Body of pancreas (tissue), 4 donors: ENCODE results near the gene S100A1. TPM values are rescaled to one million over a fixed set of nuclear protein-coding genes. Genes with fewer than 3 reads are reported as not detected.

Experiments used
- ATAC-seq: fragments of 150-250 bp; one replicate; pipeline ENCODE4 v1.9.1; 2016
- DNase-seq, 4 donors: peaks; one replicate each; pipeline ENCODE4 v3.0.0-alpha.2; 2019
- H3K27ac ChIP-seq, 4 donors: fragments of 200-600 bp; sonication (generic); 1 replicate in 3 of 4; 2 replicates in 1 of 4; pipeline versions ENCODE4 v1.5.1 to v1.6.1; 2016 to 2019; ENCODE audit warnings: mild to moderate bottlenecking in 1 of 4, mixed read lengths in 1 of 4, moderate library complexity in 1 of 4
- H3K27me3 ChIP-seq, 2 donors: fragments of 200-600 bp; sonication (generic); one replicate each; pipeline ENCODE4 v1.6.0; 2016; ENCODE audit warnings: mild to moderate bottlenecking in 1 of 2
- H3K36me3 ChIP-seq, 2 donors: fragments of 200-600 bp; sonication (generic); replicated peaks in 1 of 2; 2 replicates each; pipeline ENCODE4 v1.5.1; 2016; ENCODE audit warnings: low read depth in 2 of 2; ENCODE audit not compliant: insufficient read depth in 1 of 2
- H3K4me1 ChIP-seq: fragments of 200-600 bp; sonication (generic); one replicate; pipeline ENCODE4 v1.6.0; 2016
- H3K4me3 ChIP-seq, 2 donors: fragments of 200-600 bp; sonication (generic); 1 replicate in 1 of 2; 2 replicates in 1 of 2; pipeline ENCODE4 v1.5.1; 2016 to 2019
- H3K9me3 ChIP-seq, 3 donors: fragments of 200-600 bp; sonication (generic); 1 replicate in 2 of 3; 2 replicates in 1 of 3; pipeline ENCODE4 v1.5.1; 2016
- CTCF ChIP-seq, 7 experiments: fragments of 450-650 bp in 4 of 7; fragments of 200-600 bp in 3 of 7; sonication (generic) in 3 of 7; IDR thresholded peaks; one replicate each; pipeline ENCODE4 v1.5.1; 2016 to 2019; ENCODE audit warnings: antibody characterized with exemption in 7 of 7
- POLR2A ChIP-seq, 3 donors: fragments of 450-650 bp; IDR thresholded peaks; one replicate each; pipeline ENCODE4 v1.6.1; 2016; ENCODE audit warnings: antibody characterized with exemption in 3 of 3, mild to moderate bottlenecking in 2 of 3
- WGBS, 2 donors: methylation state at CpG; one replicate each; pipeline ENCODE4 v1.1.5; 2017; 5-methylcytosine and 5-hydroxymethylcytosine counted together
- intact Hi-C: fragments of 100-400 bp; cut with DNase I; formaldehyde crosslinking; loops from one replicate; pipeline ENCODE4 v1.15.1; 2023
- total RNA-seq, 2 donors: library from RNA; depleted of rRNA; stranded (reverse); fragments of >200 nt; gene quantifications; one replicate each; pipeline ENCODE4 v1.1.0, GENCODE V29; 2016

Gene S100A1
- total RNA-seq, 2 donors from 2014 or later = 7.3 to 57.0 TPM

- Histone ChIP-seq H3K9me3 (no peaks in the 10 kb centered on the region), H3K4me1 (peaks cover 26% of the 10 kb centered on the region), H3K36me3 (no peaks in the 10 kb centered on the region), H3K4me3 (peak overlapping the region in 1 of 2 donors; percentile 26), H3K27me3 (peaks cover 0 to 9% of the 10 kb centered on the region in 2 donors), H3K27ac (no peak overlapping the region)
- intact Hi-C loops = no loop called here
- ATAC-seq = peak; percentile 72
- DNase-seq = peak; percentile 47 to 64 (median 56)
- TF ChIP-seq CTCF (IDR thresholded peaks at IDR 0.05) (peak; percentile 45 to 91 (median 85)), POLR2A (IDR thresholded peaks at IDR 0.05) (no peak)
- WGBS, 2 donors = 4 to 7% methylated on average over 26 to 29 of the region's 29 CpGs
Observed at GRCh38 chr1:153677718-153678518, 49.7 kb downstream of the S100A1 start.

- TF ChIP-seq POLR2A (IDR thresholded peaks at IDR 0.05) = no peak
- TF ChIP-seq CTCF (IDR thresholded peaks at IDR 0.05) = no peak
- 1% methylated on average over 36 to 74 of the region's 78 CpGs for WGBS, 2 donors
- Histone ChIP-seq H3K27me3 (peaks cover 0 to 9% of the 10 kb centered on the region in 2 donors), H3K9me3 (no peaks in the 10 kb centered on the region), H3K4me3 (peak within 1 kb of the TSS in 1 of 2 donors; percentile 26), H3K4me1 (peaks cover 26% of the 10 kb centered on the region), H3K36me3 (no peaks in the 10 kb centered on the region), H3K27ac (no peak within 1 kb of the TSS)
- intact Hi-C loops = no loop called here
- peak; percentile 48 for ATAC-seq
- DNase-seq = peak; percentile 38 to 50 (median 44)
Observed at GRCh38 chr1:153678519-153679336, 50.5 kb downstream of the S100A1 start, which contains the start of gene NPR1. Gene NPR1, plus strand, starts transcription at chr1:153678688. Its CDS starts 421 bp downstream, at chr1:153679109.

- intact Hi-C loops = no loop called here
- TF ChIP-seq CTCF (IDR thresholded peaks at IDR 0.05) = peak in 3 of 7 experiments; percentile 7 to 20 (median 11)
- no peak for TF ChIP-seq POLR2A (IDR thresholded peaks at IDR 0.05)
- ATAC-seq = peak; percentile 41
- Histone ChIP-seq H3K27me3 (peaks cover 0 to 9% of the 10 kb centered on the region in 2 donors), H3K4me1 (peaks cover 26% of the 10 kb centered on the region), H3K4me3 (peak overlapping the region in 1 of 2 donors; percentile 26), H3K9me3 (no peaks in the 10 kb centered on the region), H3K36me3 (no peaks in the 10 kb centered on the region), H3K27ac (no peak overlapping the region)
- 9 to 33% methylated on average over 20 to 60 of the region's 73 CpGs for WGBS, 2 donors
- DNase-seq = peak in 2 of 4 donors; percentile 30 to 37
Observed at GRCh38 chr1:153679337-153680119, 51.3 kb downstream of the S100A1 start.

GRCh38 chr1:153680120-153680403 lies 51.8 kb downstream of the S100A1 start:
- TF ChIP-seq POLR2A (IDR thresholded peaks at IDR 0.05) (no peak), CTCF (IDR thresholded peaks at IDR 0.05) (no peak)
- H3K9me3 ChIP-seq = no peaks in the 10 kb centered on the region
- 57 to 62% methylated on average over 10 of the region's 10 CpGs for WGBS, 2 donors
- no peak for DNase-seq
- H3K36me3 ChIP-seq = no peaks in the 10 kb centered on the region
- peaks cover 26% of the 10 kb centered on the region for H3K4me1 ChIP-seq
- H3K27ac ChIP-seq = no peak overlapping the region
- peaks cover 0 to 9% of the 10 kb centered on the region in 2 donors for H3K27me3 ChIP-seq
- intact Hi-C loops = no loop called here
- no peak overlapping the region for H3K4me3 ChIP-seq
- ATAC-seq = no peak

Other genes with a start within 250 kb of the S100A1 start
- gene S100A8, start 237.4 kb upstream of the S100A1 start, total RNA-seq = 1 to 10 TPM in 1 of 2 donors, not detected in 1; 1.8 TPM
- not detected for gene S100A7A, start 211.9 kb upstream of the S100A1 start, total RNA-seq
- gene S100A7, start 167.8 kb upstream of the S100A1 start, total RNA-seq = not detected
- gene S100A6, start 92.4 kb upstream of the S100A1 start, total RNA-seq = 10 to 100 TPM; 54.7 to 58.9 TPM
- not detected for gene S100A5, start 87.5 kb upstream of the S100A1 start, total RNA-seq
- 10 to 100 TPM; 49.5 to 81.7 TPM for gene S100A4, start 82.6 kb upstream of the S100A1 start, total RNA-seq
- gene S100A3, start 79.2 kb upstream of the S100A1 start, total RNA-seq = not detected
- not detected for gene S100A2, start 62.6 kb upstream of the S100A1 start, total RNA-seq
- gene S100A16, start 15.3 kb upstream of the S100A1 start, total RNA-seq = 10 to 100 TPM; 20.1 to 42.5 TPM
- 10 to 100 TPM; 12.2 to 30.4 TPM for gene S100A14, start 12.1 kb upstream of the S100A1 start, total RNA-seq
- gene S100A13, start 929 bp upstream of the S100A1 start, total RNA-seq = 10 to 100 TPM; 65.3 to 88.7 TPM
- gene CHTOP, start 5.6 kb downstream of the S100A1 start, total RNA-seq = 10 to 100 TPM; 62.3 to 68.0 TPM
- 10 to 100 TPM; 21.8 to 23.7 TPM for gene SNAPIN, start 30.3 kb downstream of the S100A1 start, total RNA-seq
- 10 to 100 TPM; 57.7 to 59.1 TPM for gene ILF2, start 42.6 kb downstream of the S100A1 start, total RNA-seq
- gene NPR1, start 50.3 kb downstream of the S100A1 start, total RNA-seq = 10 to 100 TPM; 11.7 to 16.5 TPM
- 10 to 100 TPM; 25.4 to 33.3 TPM for gene INTS3, start 99.6 kb downstream of the S100A1 start, total RNA-seq
- gene SLC27A3, start 147.0 kb downstream of the S100A1 start, total RNA-seq = 10 to 100 TPM; 15.0 to 21.1 TPM